ENCODE data around the gene ARHGAP35. TPM values are rescaled to one million over a fixed set of nuclear protein-coding genes. Genes with fewer than 3 reads are reported as not detected.

The ARHGAP35 gene
- total RNA-seq, 4 donors from 2014 or later, result 77.1 to 159 (median 98.4) TPM

GRCh38 chr19:46830864-46831263 is 29.9 kb upstream of the ARHGAP35 start:
- TF ChIP-seq CTCF (IDR thresholded peaks at IDR 0.05) (no peak), POLR2A (IDR thresholded peaks at IDR 0.05) (no peak), EP300 (IDR thresholded peaks at IDR 0.05; ENCODE audit: low read depth) (no peak), POLR2AphosphoS5 (IDR thresholded peaks at IDR 0.05) (no peak)
- H3K9me3 ChIP-seq, result no peaks in the 10 kb centered on the region
- H3K36me3 ChIP-seq, result no peaks in the 10 kb centered on the region
- WGBS, 2 donors (ENCODE audit: low coverage in 1 of 2), result 85 to 86% methylated on average over 2 of the region's 2 CpGs
- H3K27ac ChIP-seq, result peak overlapping the region; percentile 19 to 78 (median 58)
- peaks cover 0 to 4% (median 2%) of the 10 kb centered on the region in 4 donors for H3K4me1 ChIP-seq
- DNase-seq, result no peak
- intact Hi-C loops (cut with DNase I; ENCODE audit: low total_unique reads), result loop anchor here (10.0 kb wide), 1 partner anchor 274 kb away; no protein-coding TSS in a partner anchor
- in situ Hi-C loops (cut with MboI; ENCODE audit: low pct_ligation_motif_present in 1 of 4, low pct_unique_long_range_greater_than_20kb in 1 of 4, low sequenced_read_pairs in 3 of 4), result no loop called here
- H3K27me3 ChIP-seq, result no peaks in the 10 kb centered on the region
- no peak overlapping the region for H3K4me3 ChIP-seq

GRCh38 chr19:46834121-46834520 is 26.7 kb upstream of the ARHGAP35 start:
- Histone ChIP-seq H3K27me3 (no peaks in the 10 kb centered on the region), H3K4me3 (no peak overlapping the region), H3K36me3 (peaks cover 0 to 6% (median 2%) of the 10 kb centered on the region in 4 donors), H3K9me3 (no peaks in the 10 kb centered on the region), H3K27ac (no peak overlapping the region), H3K4me1 (peaks cover 0 to 8% (median 2%) of the 10 kb centered on the region in 4 donors)
- TF ChIP-seq POLR2AphosphoS5 (IDR thresholded peaks at IDR 0.05) (no peak), EP300 (IDR thresholded peaks at IDR 0.05; ENCODE audit: low read depth) (no peak), CTCF (IDR thresholded peaks at IDR 0.05) (no peak), POLR2A (IDR thresholded peaks at IDR 0.05) (no peak)
- in situ Hi-C loops (cut with MboI; ENCODE audit: low pct_ligation_motif_present in 1 of 4, low pct_unique_long_range_greater_than_20kb in 1 of 4, low sequenced_read_pairs in 3 of 4), result no loop called here
- no peak for DNase-seq
- intact Hi-C loops (cut with DNase I; ENCODE audit: low total_unique reads), result loop anchor here (10.0 kb wide), 1 partner anchor 271 kb away; no protein-coding TSS in a partner anchor
- 76 to 83% methylated on average over 4 to 5 of the region's 5 CpGs for WGBS, 2 donors (ENCODE audit: low coverage in 1 of 2)

GRCh38 chr19:46834984-46835383 is 25.8 kb upstream of the ARHGAP35 start:
- 94 to 100% methylated on average over 5 to 6 of the region's 6 CpGs for WGBS, 2 donors (ENCODE audit: low coverage in 1 of 2)
- in situ Hi-C loops (cut with MboI; ENCODE audit: low pct_ligation_motif_present in 1 of 4, low pct_unique_long_range_greater_than_20kb in 1 of 4, low sequenced_read_pairs in 3 of 4), result no loop called here
- intact Hi-C loops (cut with DNase I; ENCODE audit: low total_unique reads), result loop anchor here (10.0 kb wide), 1 partner anchor 270 kb away; no protein-coding TSS in a partner anchor

GRCh38 chr19:46838160-46838559 is 22.6 kb upstream of the ARHGAP35 start:
- no peak overlapping the region for H3K4me3 ChIP-seq
- no peak for TF ChIP-seq EP300 (IDR thresholded peaks at IDR 0.05; ENCODE audit: low read depth)
- no peak for TF ChIP-seq CTCF (IDR thresholded peaks at IDR 0.05)
- no peak for TF ChIP-seq POLR2A (IDR thresholded peaks at IDR 0.05)
- intact Hi-C loops (cut with DNase I; ENCODE audit: low total_unique reads) (loop anchor here (10.0 kb wide), 1 partner anchor 267 kb away; no protein-coding TSS in a partner anchor), in situ Hi-C loops (cut with MboI; ENCODE audit: low pct_ligation_motif_present in 1 of 4, low pct_unique_long_range_greater_than_20kb in 1 of 4, low sequenced_read_pairs in 3 of 4) (no loop called here)
- H3K4me1 ChIP-seq, result peaks cover 13 to 29% (median 17%) of the 10 kb centered on the region in 4 donors
- peaks cover 0 to 9% (median 2%) of the 10 kb centered on the region in 4 donors for H3K36me3 ChIP-seq
- no peak overlapping the region for H3K27ac ChIP-seq
- H3K27me3 ChIP-seq, result no peaks in the 10 kb centered on the region
- H3K9me3 ChIP-seq, result no peaks in the 10 kb centered on the region
- 83% methylated on average over 20 of the region's 20 CpGs; no CpG with 5 or more reads in 1 of the 2 donors for WGBS, 2 donors (ENCODE audit: low coverage in 1 of 2)
- DNase-seq, result no peak

More at GRCh38 chr19:46834984-46835383, 25.8 kb upstream of the ARHGAP35 start:
- DNase-seq, result no peak
- Histone ChIP-seq H3K27ac (no peak overlapping the region), H3K4me3 (no peak overlapping the region), H3K27me3 (no peaks in the 10 kb centered on the region), H3K9me3 (no peaks in the 10 kb centered on the region), H3K4me1 (peaks cover 4 to 13% (median 7%) of the 10 kb centered on the region in 4 donors), H3K36me3 (peaks cover 0 to 6% (median 2%) of the 10 kb centered on the region in 4 donors)
- TF ChIP-seq POLR2A (IDR thresholded peaks at IDR 0.05) (no peak), POLR2AphosphoS5 (IDR thresholded peaks at IDR 0.05) (no peak), CTCF (IDR thresholded peaks at IDR 0.05) (no peak), EP300 (IDR thresholded peaks at IDR 0.05; ENCODE audit: low read depth) (no peak)

Data from transverse colon (tissue), 4 donors.